Stimulated activated CD8-positive, alpha-beta memory T cell treated with anti-CD3 and anti-CD28 coated beads, Interleukin-4, amount 100 ng/mL, for 4 hours (primary cell): ENCODE results near the gene ASB6.

ENCODE experiments used
- DNase-seq, 2 donors: peaks; one replicate each; pipeline ENCODE4 v3.0.0-alpha.2; 2020; ENCODE audit warnings: low read depth in 2 of 2, low spot score in 1 of 2

ASB6 gene

DNA sequence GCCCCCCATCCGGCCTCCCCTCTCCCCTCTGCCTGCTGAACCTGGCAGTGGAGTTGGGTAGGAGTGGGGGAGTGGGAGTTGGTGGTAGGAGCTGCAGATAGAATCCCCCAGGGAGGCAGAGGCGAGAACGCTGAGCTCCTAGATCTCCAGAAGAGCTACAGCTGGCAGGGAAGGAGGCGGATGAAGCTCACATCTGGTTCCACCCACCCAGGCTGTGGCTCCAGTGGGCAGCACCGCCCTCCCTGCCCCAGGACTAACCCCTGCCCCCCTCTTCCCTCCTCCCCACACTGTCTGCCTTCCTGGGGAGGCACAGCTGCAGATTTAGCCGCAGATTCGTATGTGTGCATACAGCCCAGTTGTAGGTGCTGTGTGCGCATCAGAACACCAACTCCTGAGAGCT lies 55.3 kb downstream of the ASB6 start:
- DNase-seq = no peak

DNA sequence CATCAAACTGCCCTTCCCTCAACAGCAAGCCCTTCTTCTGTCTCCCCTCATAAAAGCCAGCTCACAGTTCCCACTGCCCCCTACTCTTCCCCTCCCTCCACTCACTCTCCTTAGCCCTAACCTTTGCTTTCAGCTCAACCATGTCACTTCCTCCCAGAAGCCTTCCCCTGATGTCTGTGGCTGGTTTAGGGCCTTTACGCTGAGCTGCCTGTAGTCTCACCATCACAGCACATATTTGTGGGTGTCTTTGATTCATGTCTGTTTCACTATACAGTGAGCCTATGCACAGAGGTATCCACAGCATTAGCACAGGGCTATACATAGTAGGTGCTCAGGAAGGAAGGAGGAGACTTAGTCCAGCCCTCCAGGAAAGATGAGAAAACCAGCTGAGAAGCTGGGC lies 55.7 kb downstream of the ASB6 start:
- no peak for DNase-seq

DNA sequence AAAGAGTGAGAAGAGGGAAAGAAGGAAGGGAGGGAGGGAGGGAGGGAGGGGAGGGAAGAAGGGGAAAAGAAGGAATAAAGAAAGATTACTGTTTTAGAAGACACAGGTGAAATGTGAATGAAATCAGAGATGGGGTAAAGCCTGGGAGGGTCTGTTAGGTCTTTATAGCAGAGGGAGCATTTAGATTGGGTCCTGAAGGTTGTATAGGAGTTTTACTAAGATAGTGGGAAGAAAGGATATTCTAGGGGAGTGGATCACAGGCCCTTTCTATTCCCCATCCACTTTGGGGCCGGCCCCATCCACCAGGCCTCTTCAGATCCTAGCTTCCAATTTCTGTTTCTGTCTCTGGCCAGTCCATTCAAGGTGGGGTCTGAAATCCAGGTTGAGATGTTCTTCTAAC lies 56.6 kb downstream of the ASB6 start:
- DNase-seq = no peak
